OCI-LY3 (cell line): Measurements from ENCODE around the gene ANKRD9.

Source experiments
- EZH2phosphoT487 ChIP-seq: fragments of 200-600 bp; shearing (Covaris generic); IDR thresholded peaks from 2 replicates; pipeline ENCODE4 v1.6.1; 2018; ENCODE audit warnings: antibody characterized with exemption, mixed run types, low read depth
- TF ChIP-seq, protein P1 (sequence below): fragments of 200-600, 300-600 bp; sonication (generic); IDR thresholded peaks from 2 replicates; pipeline ENCODE4 v1.5.1; 2014; ENCODE audit warnings: antibody characterized with exemption, low read length, low read depth

DNA sequence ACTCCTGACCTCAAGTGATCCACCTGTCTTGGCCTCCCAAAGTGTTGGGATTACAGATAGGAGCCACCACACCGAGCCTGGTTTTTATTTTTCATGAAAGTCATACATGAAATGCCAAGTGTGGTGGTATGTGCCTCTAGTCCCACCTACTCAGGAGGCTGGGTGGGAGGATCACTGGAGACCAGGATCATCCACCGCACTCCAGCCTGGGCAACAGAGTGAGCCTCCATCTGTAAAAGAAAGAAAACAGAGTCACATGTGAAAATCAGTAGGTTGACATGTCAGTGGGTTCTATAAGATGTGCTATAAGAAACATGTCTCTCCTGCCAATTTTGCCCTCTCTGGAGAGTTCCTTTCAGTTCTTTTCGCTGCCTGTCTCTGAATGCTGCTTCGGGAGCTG lies 28.2 kb downstream of the ANKRD9 start:
- TF ChIP-seq, protein P1, sequence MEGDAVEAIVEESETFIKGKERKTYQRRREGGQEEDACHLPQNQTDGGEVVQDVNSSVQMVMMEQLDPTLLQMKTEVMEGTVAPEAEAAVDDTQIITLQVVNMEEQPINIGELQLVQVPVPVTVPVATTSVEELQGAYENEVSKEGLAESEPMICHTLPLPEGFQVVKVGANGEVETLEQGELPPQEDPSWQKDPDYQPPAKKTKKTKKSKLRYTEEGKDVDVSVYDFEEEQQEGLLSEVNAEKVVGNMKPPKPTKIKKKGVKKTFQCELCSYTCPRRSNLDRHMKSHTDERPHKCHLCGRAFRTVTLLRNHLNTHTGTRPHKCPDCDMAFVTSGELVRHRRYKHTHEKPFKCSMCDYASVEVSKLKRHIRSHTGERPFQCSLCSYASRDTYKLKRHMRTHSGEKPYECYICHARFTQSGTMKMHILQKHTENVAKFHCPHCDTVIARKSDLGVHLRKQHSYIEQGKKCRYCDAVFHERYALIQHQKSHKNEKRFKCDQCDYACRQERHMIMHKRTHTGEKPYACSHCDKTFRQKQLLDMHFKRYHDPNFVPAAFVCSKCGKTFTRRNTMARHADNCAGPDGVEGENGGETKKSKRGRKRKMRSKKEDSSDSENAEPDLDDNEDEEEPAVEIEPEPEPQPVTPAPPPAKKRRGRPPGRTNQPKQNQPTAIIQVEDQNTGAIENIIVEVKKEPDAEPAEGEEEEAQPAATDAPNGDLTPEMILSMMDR, result no peak
- TF ChIP-seq EZH2phosphoT487, result no peak
